WTC11 (cell line): ENCODE data around the gene MRPS18B. TPM values are rescaled to one million over a fixed set of nuclear protein-coding genes. Genes with fewer than 3 reads are reported as not detected.

Experiments used
- ATF1 ChIP-seq: sonication (generic); formaldehyde crosslinking; IDR thresholded peaks from 2 replicates; pipeline ENCODE4 v1.8.1; 2023; ENCODE audit warnings: mild to moderate bottlenecking, moderate library complexity, missing genetic modification reagents
- CTCF ChIP-seq: fragments of 200-600 bp; IDR thresholded peaks from 2 replicates; pipeline ENCODE4 v1.8.0; 2022; ENCODE audit warnings: antibody characterized with exemption
- E2F1 ChIP-seq: sonication (generic); formaldehyde crosslinking; IDR thresholded peaks from 2 replicates; pipeline ENCODE4 v1.8.0; 2022; ENCODE audit warnings: mild to moderate bottlenecking, missing genetic modification reagents
- EMX1 ChIP-seq: fragments of 250-450 bp; sonication (Bioruptor Pico); IDR thresholded peaks from 2 replicates; pipeline ENCODE4 v1.8.0; 2021; ENCODE audit warnings: mild to moderate bottlenecking
- ERG ChIP-seq: fragments of 250-450 bp; sonication (Bioruptor Pico); IDR thresholded peaks from 2 replicates; pipeline ENCODE4 v1.8.0; 2021; ENCODE audit warnings: mild to moderate bottlenecking
- FOXP4 ChIP-seq: sonication (generic); formaldehyde crosslinking; IDR thresholded peaks from 2 replicates; pipeline ENCODE4 v1.8.0; 2022; ENCODE audit warnings: mild to moderate bottlenecking, missing genetic modification reagents
- GRHL2 ChIP-seq: fragments of 250-450 bp; sonication (Bioruptor Pico); IDR thresholded peaks from 2 replicates; pipeline ENCODE4 v1.8.0; 2022; ENCODE audit warnings: mild to moderate bottlenecking, moderate library complexity; ENCODE audit not compliant: insufficient replicate concordance, severe bottlenecking
- GTF2I ChIP-seq: fragments of 250-450 bp; sonication (Bioruptor Pico); conservative IDR thresholded peaks from 2 replicates; pipeline ENCODE4 v1.4.0; 2021; ENCODE audit warnings: mild to moderate bottlenecking
- MXD4 ChIP-seq: fragments of 250-450 bp; sonication (Bioruptor Pico); IDR thresholded peaks from 2 replicates; pipeline ENCODE4 v1.8.0; 2021; ENCODE audit warnings: mild to moderate bottlenecking, moderate library complexity, borderline replicate concordance
- MYBL2 ChIP-seq: sonication (generic); formaldehyde crosslinking; IDR thresholded peaks from 2 replicates; pipeline ENCODE4 v1.8.1; 2023; ENCODE audit warnings: mild to moderate bottlenecking, moderate library complexity, missing genetic modification reagents
- NFATC4 ChIP-seq: fragments of 250-450 bp; sonication (Bioruptor Pico); IDR thresholded peaks from 2 replicates; pipeline ENCODE4 v1.9.0; 2021; ENCODE audit warnings: mild to moderate bottlenecking
- OVOL2 ChIP-seq: fragments of 250-450 bp; sonication (Bioruptor Pico); IDR thresholded peaks from 2 replicates; pipeline ENCODE4 v1.9.0; 2021; ENCODE audit warnings: mild to moderate bottlenecking, borderline replicate concordance
- PRRX2 ChIP-seq: fragments of 250-450 bp; sonication (Bioruptor Pico); IDR thresholded peaks from 2 replicates; pipeline ENCODE4 v1.8.0; 2021; ENCODE audit warnings: mild to moderate bottlenecking
- STAT6 ChIP-seq: sonication (generic); formaldehyde crosslinking; conservative IDR thresholded peaks from 2 replicates; pipeline ENCODE4 v1.8.1; 2023; ENCODE audit warnings: mild to moderate bottlenecking, low read depth, missing genetic modification reagents, moderate library complexity
- TEAD4 ChIP-seq: sonication (generic); formaldehyde crosslinking; IDR thresholded peaks from 2 replicates; pipeline ENCODE4 v1.8.0; 2022; ENCODE audit warnings: mild to moderate bottlenecking, missing genetic modification reagents
- USF1 ChIP-seq: sonication (generic); formaldehyde crosslinking; IDR thresholded peaks from 2 replicates; pipeline ENCODE4 v1.8.0; 2022; ENCODE audit warnings: mild to moderate bottlenecking, missing genetic modification reagents
- ZNF121 ChIP-seq: sonication (generic); formaldehyde crosslinking; IDR thresholded peaks from 2 replicates; pipeline ENCODE4 v1.8.0; 2023; ENCODE audit warnings: missing genetic modification reagents
- ZNF138 ChIP-seq: sonication (generic); formaldehyde crosslinking; conservative IDR thresholded peaks from 2 replicates; pipeline ENCODE4 v1.8.1; 2022; ENCODE audit warnings: mild to moderate bottlenecking, moderate library complexity, missing genetic modification reagents
- ZNF232 ChIP-seq: sonication (generic); formaldehyde crosslinking; IDR thresholded peaks from 2 replicates; pipeline ENCODE4 v1.8.0; 2022; ENCODE audit warnings: mild to moderate bottlenecking, missing genetic modification reagents
- ZNF396 ChIP-seq: fragments of 250-450 bp; sonication (Bioruptor Pico); IDR thresholded peaks from 2 replicates; pipeline ENCODE4 v1.8.0; 2021; ENCODE audit warnings: mild to moderate bottlenecking, moderate library complexity, borderline replicate concordance
- total RNA-seq: library from RNA; stranded (reverse); gene quantifications from 3 replicates; pipeline ENCODE4 v1.2.3, GENCODE V29; 2021
- TF ChIP-seq, protein P1 (sequence below): sonication (generic); formaldehyde crosslinking; IDR thresholded peaks from 2 replicates; pipeline ENCODE4 v1.8.0; 2023; ENCODE audit warnings: missing genetic modification reagents, mild to moderate bottlenecking, borderline replicate concordance
- TF ChIP-seq, protein P2 (sequence below): sonication (generic); formaldehyde crosslinking; IDR thresholded peaks from 2 replicates; pipeline ENCODE4 v1.8.1; 2022; ENCODE audit warnings: missing genetic modification reagents, borderline replicate concordance

MRPS18B gene
- total RNA-seq, 1 experiment from 2014 or later, result 67.8 TPM

DNA sequence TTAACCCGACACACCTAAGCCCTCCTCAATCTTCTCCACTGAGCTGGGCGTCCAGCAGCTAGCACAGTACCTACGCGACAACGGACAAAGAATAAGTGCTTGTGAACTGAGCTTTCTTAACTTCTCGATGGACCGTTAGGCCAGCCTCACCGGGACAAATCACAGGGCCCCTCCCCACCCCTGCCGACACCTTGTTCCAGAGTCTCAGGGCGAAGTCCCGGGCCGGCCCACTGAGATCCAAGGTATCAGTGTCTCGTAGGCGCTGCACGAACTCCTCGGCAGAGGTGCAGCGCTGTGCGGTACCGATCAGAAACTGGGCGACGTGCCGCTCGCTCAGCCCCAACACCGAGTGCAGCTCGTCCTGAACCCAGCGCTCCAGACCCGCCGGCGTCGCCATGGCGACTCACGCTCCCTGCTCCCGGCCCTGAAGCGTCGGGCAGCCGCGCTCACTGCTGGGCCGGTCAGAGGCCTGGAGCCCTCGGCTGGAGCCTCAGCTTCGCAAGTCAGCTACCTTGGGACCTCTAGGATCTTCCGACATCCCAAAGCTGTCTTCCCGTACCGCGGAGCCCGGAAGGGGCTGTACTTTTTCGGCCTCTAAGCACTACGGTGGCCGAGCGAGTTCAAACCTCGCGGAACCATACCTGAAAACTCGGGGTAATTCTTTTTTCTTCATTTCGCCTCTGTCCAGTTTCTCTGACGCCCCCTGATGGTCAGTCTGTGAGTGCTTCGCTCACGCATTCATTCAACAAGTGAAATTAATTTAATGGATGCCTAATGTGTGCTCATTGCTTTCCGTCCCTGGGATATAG is 55.0 kb downstream of the MRPS18B start, which contains the start of gene DHX16 (continued):
- TF ChIP-seq ZNF138 (CRISPR knock-in tag) (no peak), OVOL2 (CRISPR knock-in tag) (no peak), CTCF (peak; percentile 40; the same call in 1 of the 2 replicates), TEAD4 (CRISPR knock-in tag) (no peak), ZNF121 (no peak), ZNF396 (CRISPR knock-in tag) (no peak), GRHL2 (CRISPR knock-in tag) (no peak), ZNF232 (CRISPR knock-in tag) (no peak), USF1 (no peak), PRRX2 (CRISPR knock-in tag) (no peak), GTF2I (no peak), NFATC4 (CRISPR knock-in tag) (no peak), MYBL2 (no peak), ATF1 (CRISPR knock-in tag) (no peak), EMX1 (no peak), E2F1 (no peak), FOXP4 (CRISPR knock-in tag) (no peak), ERG (CRISPR knock-in tag) (no peak), MXD4 (no peak), STAT6 (CRISPR knock-in tag) (no peak)
- TF ChIP-seq, protein P1, sequence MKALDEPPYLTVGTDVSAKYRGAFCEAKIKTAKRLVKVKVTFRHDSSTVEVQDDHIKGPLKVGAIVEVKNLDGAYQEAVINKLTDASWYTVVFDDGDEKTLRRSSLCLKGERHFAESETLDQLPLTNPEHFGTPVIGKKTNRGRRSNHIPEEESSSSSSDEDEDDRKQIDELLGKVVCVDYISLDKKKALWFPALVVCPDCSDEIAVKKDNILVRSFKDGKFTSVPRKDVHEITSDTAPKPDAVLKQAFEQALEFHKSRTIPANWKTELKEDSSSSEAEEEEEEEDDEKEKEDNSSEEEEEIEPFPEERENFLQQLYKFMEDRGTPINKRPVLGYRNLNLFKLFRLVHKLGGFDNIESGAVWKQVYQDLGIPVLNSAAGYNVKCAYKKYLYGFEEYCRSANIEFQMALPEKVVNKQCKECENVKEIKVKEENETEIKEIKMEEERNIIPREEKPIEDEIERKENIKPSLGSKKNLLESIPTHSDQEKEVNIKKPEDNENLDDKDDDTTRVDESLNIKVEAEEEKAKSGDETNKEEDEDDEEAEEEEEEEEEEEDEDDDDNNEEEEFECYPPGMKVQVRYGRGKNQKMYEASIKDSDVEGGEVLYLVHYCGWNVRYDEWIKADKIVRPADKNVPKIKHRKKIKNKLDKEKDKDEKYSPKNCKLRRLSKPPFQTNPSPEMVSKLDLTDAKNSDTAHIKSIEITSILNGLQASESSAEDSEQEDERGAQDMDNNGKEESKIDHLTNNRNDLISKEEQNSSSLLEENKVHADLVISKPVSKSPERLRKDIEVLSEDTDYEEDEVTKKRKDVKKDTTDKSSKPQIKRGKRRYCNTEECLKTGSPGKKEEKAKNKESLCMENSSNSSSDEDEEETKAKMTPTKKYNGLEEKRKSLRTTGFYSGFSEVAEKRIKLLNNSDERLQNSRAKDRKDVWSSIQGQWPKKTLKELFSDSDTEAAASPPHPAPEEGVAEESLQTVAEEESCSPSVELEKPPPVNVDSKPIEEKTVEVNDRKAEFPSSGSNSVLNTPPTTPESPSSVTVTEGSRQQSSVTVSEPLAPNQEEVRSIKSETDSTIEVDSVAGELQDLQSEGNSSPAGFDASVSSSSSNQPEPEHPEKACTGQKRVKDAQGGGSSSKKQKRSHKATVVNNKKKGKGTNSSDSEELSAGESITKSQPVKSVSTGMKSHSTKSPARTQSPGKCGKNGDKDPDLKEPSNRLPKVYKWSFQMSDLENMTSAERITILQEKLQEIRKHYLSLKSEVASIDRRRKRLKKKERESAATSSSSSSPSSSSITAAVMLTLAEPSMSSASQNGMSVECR (CRISPR knock-in tag), result peak; percentile 61; the same call in 1 of the 2 replicates
- TF ChIP-seq, protein P2, sequence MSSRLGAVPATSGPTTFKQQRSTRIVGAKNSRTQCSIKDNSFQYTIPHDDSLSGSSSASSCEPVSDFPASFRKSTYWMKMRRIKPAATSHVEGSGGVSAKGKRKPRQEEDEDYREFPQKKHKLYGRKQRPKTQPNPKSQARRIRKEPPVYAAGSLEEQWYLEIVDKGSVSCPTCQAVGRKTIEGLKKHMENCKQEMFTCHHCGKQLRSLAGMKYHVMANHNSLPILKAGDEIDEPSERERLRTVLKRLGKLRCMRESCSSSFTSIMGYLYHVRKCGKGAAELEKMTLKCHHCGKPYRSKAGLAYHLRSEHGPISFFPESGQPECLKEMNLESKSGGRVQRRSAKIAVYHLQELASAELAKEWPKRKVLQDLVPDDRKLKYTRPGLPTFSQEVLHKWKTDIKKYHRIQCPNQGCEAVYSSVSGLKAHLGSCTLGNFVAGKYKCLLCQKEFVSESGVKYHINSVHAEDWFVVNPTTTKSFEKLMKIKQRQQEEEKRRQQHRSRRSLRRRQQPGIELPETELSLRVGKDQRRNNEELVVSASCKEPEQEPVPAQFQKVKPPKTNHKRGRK (CRISPR knock-in tag), result no peak
